Suprapubic skin (tissue), 4 donors: ENCODE data around the gene LCN9. TPM values are rescaled to one million over a fixed set of nuclear protein-coding genes. Genes with fewer than 3 reads are reported as not detected.

Experiments used
- DNase-seq, 2 donors: peaks; one replicate each; pipeline ENCODE4 v3.0.0-alpha.2; 2019; ENCODE audit warnings: low spot score in 2 of 2
- H3K27ac ChIP-seq: fragments of 200-600 bp; sonication (generic); one replicate; pipeline ENCODE4 v1.5.1; 2019
- H3K27me3 ChIP-seq: fragments of 200-600 bp; sonication (generic); one replicate; pipeline ENCODE4 v1.5.1; 2019
- H3K36me3 ChIP-seq: fragments of 200-600 bp; sonication (generic); one replicate; pipeline ENCODE4 v1.5.1; 2019
- H3K4me1 ChIP-seq: fragments of 200-600 bp; sonication (generic); one replicate; pipeline ENCODE4 v1.5.1; 2019
- H3K4me3 ChIP-seq: fragments of 200-600 bp; sonication (generic); one replicate; pipeline ENCODE4 v1.5.1; 2019; ENCODE audit warnings: mild to moderate bottlenecking
- H3K9me3 ChIP-seq: fragments of 200-600 bp; sonication (generic); one replicate; pipeline ENCODE4 v1.5.1; 2019
- CTCF ChIP-seq, 2 donors: fragments of 200-600 bp in 1 of 2; fragments of 450-650 bp in 1 of 2; sonication (generic) in 1 of 2; IDR thresholded peaks; one replicate each; pipeline ENCODE4 v1.5.1; 2016 to 2019; ENCODE audit warnings: antibody characterized with exemption in 2 of 2, mild to moderate bottlenecking in 1 of 2, moderate library complexity in 1 of 2
- EP300 ChIP-seq: sonication (generic); formaldehyde crosslinking; IDR thresholded peaks from one replicate; pipeline ENCODE4 v1.6.1; 2017; ENCODE audit warnings: antibody characterized with exemption
- POLR2A ChIP-seq, 2 donors: fragments of 450-650 bp; IDR thresholded peaks; one replicate each; pipeline ENCODE4 v1.6.1; 2017; ENCODE audit warnings: antibody characterized with exemption in 2 of 2, mild to moderate bottlenecking in 2 of 2, moderate library complexity in 2 of 2
- POLR2AphosphoS5 ChIP-seq, 3 donors: sonication (generic); formaldehyde crosslinking; IDR thresholded peaks; one replicate each; pipeline ENCODE4 v1.6.1; 2017; ENCODE audit warnings: antibody characterized with exemption in 3 of 3
- WGBS: methylation state at CpG from one replicate; pipeline ENCODE4 v1.1.5; 2018; 5-methylcytosine and 5-hydroxymethylcytosine counted together
- total RNA-seq, 4 donors: library from RNA; depleted of rRNA; stranded (reverse); fragments of >200 nt; gene quantifications; one replicate each; pipeline ENCODE4 v1.1.0, GENCODE V29; 2016

LCN9 gene
- total RNA-seq, 4 donors from 2014 or later = not detected

- Histone ChIP-seq H3K27me3 (peaks cover 69% of the 10 kb centered on the region), H3K4me3 (no peak overlapping the region), H3K36me3 (no peaks in the 10 kb centered on the region), H3K27ac (no peak overlapping the region), H3K4me1 (no peaks in the 10 kb centered on the region), H3K9me3 (no peaks in the 10 kb centered on the region)
- DNase-seq = no peak
- TF ChIP-seq CTCF (IDR thresholded peaks at IDR 0.05) (no peak), POLR2AphosphoS5 (IDR thresholded peaks at IDR 0.05) (no peak), EP300 (no peak), POLR2A (IDR thresholded peaks at IDR 0.05) (no peak)
- WGBS = 57% methylated on average over 10 of the region's 11 CpGs
These were observed 29.3 kb downstream of the LCN9 start for GRCh38 chr9:135692410-135692809.

GRCh38 chr9:135693265-135693664 is 30.2 kb downstream of the LCN9 start:
- Histone ChIP-seq H3K4me1 (no peaks in the 10 kb centered on the region), H3K4me3 (no peak overlapping the region), H3K27me3 (peaks cover 65% of the 10 kb centered on the region), H3K36me3 (no peaks in the 10 kb centered on the region), H3K9me3 (no peaks in the 10 kb centered on the region), H3K27ac (no peak overlapping the region)
- TF ChIP-seq POLR2AphosphoS5 (IDR thresholded peaks at IDR 0.05) (no peak), EP300 (no peak), POLR2A (IDR thresholded peaks at IDR 0.05) (no peak), CTCF (IDR thresholded peaks at IDR 0.05) (no peak)
- WGBS = 56% methylated on average over 15 of the region's 16 CpGs
- no peak for DNase-seq

- H3K27me3 ChIP-seq = peaks cover 65% of the 10 kb centered on the region
- H3K9me3 ChIP-seq = no peaks in the 10 kb centered on the region
- H3K4me1 ChIP-seq = no peaks in the 10 kb centered on the region
- H3K27ac ChIP-seq = no peak overlapping the region
- no peak for DNase-seq
- TF ChIP-seq POLR2A (IDR thresholded peaks at IDR 0.05) = no peak
- no peak for TF ChIP-seq EP300
- no peak for TF ChIP-seq CTCF (IDR thresholded peaks at IDR 0.05)
- no peak overlapping the region for H3K4me3 ChIP-seq
- no peaks in the 10 kb centered on the region for H3K36me3 ChIP-seq
- WGBS = 60% methylated on average over 1 of the region's 11 CpGs
These were observed 30.7 kb downstream of the LCN9 start for GRCh38 chr9:135693771-135694170.

GRCh38 chr9:135694414-135694813 is 31.3 kb downstream of the LCN9 start:
- no peak for DNase-seq
- H3K4me3 ChIP-seq = no peak overlapping the region
- TF ChIP-seq EP300 (no peak), POLR2A (IDR thresholded peaks at IDR 0.05) (no peak), POLR2AphosphoS5 (IDR thresholded peaks at IDR 0.05) (no peak), CTCF (IDR thresholded peaks at IDR 0.05) (no peak)
- H3K36me3 ChIP-seq = no peaks in the 10 kb centered on the region
- no peaks in the 10 kb centered on the region for H3K4me1 ChIP-seq
- no peaks in the 10 kb centered on the region for H3K9me3 ChIP-seq
- no peak overlapping the region for H3K27ac ChIP-seq
- H3K27me3 ChIP-seq = peaks cover 60% of the 10 kb centered on the region
- 60% methylated on average over 17 of the region's 18 CpGs for WGBS

- TF ChIP-seq CTCF (IDR thresholded peaks at IDR 0.05) (no peak), POLR2A (IDR thresholded peaks at IDR 0.05) (no peak), POLR2AphosphoS5 (IDR thresholded peaks at IDR 0.05) (no peak), EP300 (no peak)
- WGBS = 83% methylated on average over 9 of the region's 16 CpGs
- H3K9me3 ChIP-seq = no peaks in the 10 kb centered on the region
These were observed 31.9 kb downstream of the LCN9 start for GRCh38 chr9:135695036-135695435.

More at GRCh38 chr9:135695036-135695435, 31.9 kb downstream of the LCN9 start:
- Histone ChIP-seq H3K4me3 (no peak overlapping the region), H3K36me3 (no peaks in the 10 kb centered on the region), H3K27ac (no peak overlapping the region), H3K4me1 (no peaks in the 10 kb centered on the region), H3K27me3 (peaks cover 57% of the 10 kb centered on the region)
- DNase-seq = no peak
